Tibial nerve (tissue), 4 donors: Measurements from ENCODE around the gene RFC1. TPM values are rescaled to one million over a fixed set of nuclear protein-coding genes. Genes with fewer than 3 reads are reported as not detected.
"Not testable (repeated sequence)": the region's sequence is repeated elsewhere in the genome, so short reads cannot be mapped to it uniquely, and the experiment has no call there.

ENCODE experiments used
- DNase-seq, 2 donors: peaks; one replicate each; pipeline ENCODE4 v3.0.0-alpha.2; 2019; ENCODE audit warnings: low spot score in 2 of 2
- H3K27ac ChIP-seq, 4 donors: fragments of 200-600 bp; sonication (generic) in 3 of 4; one replicate each; pipeline ENCODE4 v1.5.1; 2017 to 2019; ENCODE audit warnings: mild to moderate bottlenecking in 1 of 4
- H3K27me3 ChIP-seq, 2 donors: fragments of 200-600 bp; sonication (generic) in 1 of 2; one replicate each; pipeline versions ENCODE4 v1.5.1 to v1.6.0; 2017 to 2019
- H3K36me3 ChIP-seq, 3 donors: fragments of 200-600 bp; sonication (generic); one replicate each; pipeline ENCODE4 v1.5.1; 2018 to 2019
- H3K4me1 ChIP-seq, 4 donors: fragments of 200-600 bp; sonication (generic) in 3 of 4; one replicate each; pipeline ENCODE4 v1.5.1; 2017 to 2019
- H3K4me3 ChIP-seq, 4 donors: fragments of 200-600 bp; sonication (generic) in 3 of 4; one replicate each; pipeline ENCODE4 v1.5.1; 2017 to 2019; ENCODE audit warnings: mild to moderate bottlenecking in 1 of 4, moderate library complexity in 1 of 4
- H3K9me3 ChIP-seq, 4 donors: fragments of 200-600 bp; sonication (generic) in 3 of 4; one replicate each; pipeline ENCODE4 v1.5.1; 2017 to 2019
- CTCF ChIP-seq, 5 experiments: fragments of 200-600 bp in 3 of 5; fragments of 450-650 bp in 2 of 5; sonication (generic) in 3 of 5; IDR thresholded peaks; one replicate each; pipeline ENCODE4 v1.5.1; 2016 to 2019; ENCODE audit warnings: antibody characterized with exemption in 5 of 5, mild to moderate bottlenecking in 3 of 5, moderate library complexity in 2 of 5
- EP300 ChIP-seq, 2 donors: sonication (generic); formaldehyde crosslinking; IDR thresholded peaks; one replicate each; pipeline ENCODE4 v1.6.1; 2017; ENCODE audit warnings: antibody characterized with exemption in 2 of 2, mild to moderate bottlenecking in 1 of 2
- POLR2A ChIP-seq, 2 donors: fragments of 450-650 bp; IDR thresholded peaks; one replicate each; pipeline ENCODE4 v1.6.1; 2017; ENCODE audit warnings: antibody characterized with exemption in 2 of 2, mild to moderate bottlenecking in 2 of 2, moderate library complexity in 2 of 2
- WGBS, 2 donors: methylation state at CpG; one replicate each; pipeline ENCODE4 v1.1.5; 2018; 5-methylcytosine and 5-hydroxymethylcytosine counted together
- total RNA-seq, 4 donors: library from RNA; depleted of rRNA; stranded (reverse); fragments of >200 nt; gene quantifications; one replicate each; pipeline ENCODE4 v1.1.0, GENCODE V29; 2016

Gene RFC1
- total RNA-seq, 4 donors from 2014 or later, result 23.3 to 85.9 (median 38.5) TPM

GRCh38 chr4:39363773-39364393, 2.3 kb downstream of the RFC1 start:
- H3K4me3 ChIP-seq, result no peak overlapping the region
- no peak overlapping the region for H3K27ac ChIP-seq
- no peaks in the 10 kb centered on the region for H3K9me3 ChIP-seq
- peaks cover 0 to 35% (median 13%) of the 10 kb centered on the region in 4 donors for H3K4me1 ChIP-seq
- peaks cover 0 to 8% (median 0%) of the 10 kb centered on the region in 3 donors for H3K36me3 ChIP-seq
- DNase-seq, result no peak
- no peak for TF ChIP-seq EP300 (IDR thresholded peaks at IDR 0.05)
- WGBS, 2 donors, result 83 to 89% methylated on average over 4 of the region's 4 CpGs
- H3K27me3 ChIP-seq, result no peaks in the 10 kb centered on the region

- H3K9me3 ChIP-seq, result no peaks in the 10 kb centered on the region
- no peak overlapping the region for H3K4me3 ChIP-seq
- DNase-seq, result no peak
- no peak overlapping the region for H3K27ac ChIP-seq
- peaks cover 0 to 8% (median 0%) of the 10 kb centered on the region in 3 donors for H3K36me3 ChIP-seq
- no peak for TF ChIP-seq POLR2A (IDR thresholded peaks at IDR 0.05)
- TF ChIP-seq EP300 (IDR thresholded peaks at IDR 0.05), result no peak
- TF ChIP-seq CTCF (IDR thresholded peaks at IDR 0.05), result no peak
- H3K27me3 ChIP-seq, result no peaks in the 10 kb centered on the region
- 49 to 55% methylated on average over 3 of the region's 3 CpGs for WGBS, 2 donors
- H3K4me1 ChIP-seq, result peaks cover 0 to 35% (median 13%) of the 10 kb centered on the region in 4 donors
Measured at GRCh38 chr4:39362827-39363226, 3.3 kb downstream of the RFC1 start.

- H3K4me1 ChIP-seq, result peaks cover 0 to 46% (median 14%) of the 10 kb centered on the region in 4 donors
- DNase-seq, H3K4me3 ChIP-seq, H3K27me3 ChIP-seq, H3K9me3 ChIP-seq, H3K36me3 ChIP-seq, H3K27ac ChIP-seq: not testable (repeated sequence)
- WGBS, 2 donors, result 96% methylated on average over 4 of the region's 4 CpGs
Measured at GRCh38 chr4:39360611-39361010, 5.6 kb downstream of the RFC1 start.

GRCh38 chr4:39357002-39357401, 9.2 kb downstream of the RFC1 start:
- peak overlapping the region in 3 of 4 donors; percentile 2 to 50 (median 20) for H3K27ac ChIP-seq

GRCh38 chr4:39354254-39354552, 12.0 kb downstream of the RFC1 start:
- Histone ChIP-seq H3K36me3 (peaks cover 0 to 21% (median 0%) of the 10 kb centered on the region in 3 donors), H3K4me1 (peaks cover 0 to 38% (median 16%) of the 10 kb centered on the region in 4 donors), H3K27me3 (no peaks in the 10 kb centered on the region), H3K27ac (peak overlapping the region in 3 of 4 donors; percentile 68 to 87 (median 83)), H3K4me3 (peak overlapping the region in 2 of 4 donors; percentile 32 to 46), H3K9me3 (peaks cover 0 to 12% (median 0%) of the 10 kb centered on the region in 4 donors)
- TF ChIP-seq EP300 (IDR thresholded peaks at IDR 0.05) (no peak), POLR2A (IDR thresholded peaks at IDR 0.05) (no peak), CTCF (IDR thresholded peaks at IDR 0.05) (no peak)
- no peak for DNase-seq
- 5 to 9% methylated on average over 1 of the region's 1 CpG for whole genome bisulfite sequencing, 2 donors

More at GRCh38 chr4:39357002-39357401, 9.2 kb downstream of the RFC1 start:
- no peaks in the 10 kb centered on the region for H3K9me3 ChIP-seq
- peaks cover 0 to 36% (median 14%) of the 10 kb centered on the region in 4 donors for H3K4me1 ChIP-seq
- 89 to 92% methylated on average over 1 of the region's 1 CpG for WGBS, 2 donors
- H3K36me3 ChIP-seq, result peaks cover 0 to 8% (median 0%) of the 10 kb centered on the region in 3 donors
- TF ChIP-seq POLR2A (IDR thresholded peaks at IDR 0.05) (no peak), EP300 (IDR thresholded peaks at IDR 0.05) (no peak), CTCF (IDR thresholded peaks at IDR 0.05) (no peak)
- no peak overlapping the region for H3K4me3 ChIP-seq
- no peak for DNase-seq
- no peaks in the 10 kb centered on the region for H3K27me3 ChIP-seq

- H3K4me1 ChIP-seq, result peaks cover 0 to 38% (median 16%) of the 10 kb centered on the region in 4 donors
- 2 to 5% methylated on average over 5 of the region's 5 CpGs for WGBS, 2 donors
- peaks cover 0 to 26% (median 0%) of the 10 kb centered on the region in 3 donors for H3K36me3 ChIP-seq
- DNase-seq, result no peak
- peak in 1 of 2 donors; percentile 20 for TF ChIP-seq POLR2A (IDR thresholded peaks at IDR 0.05)
- no peak for TF ChIP-seq CTCF (IDR thresholded peaks at IDR 0.05)
- peak in 1 of 2 donors; percentile 14 for TF ChIP-seq EP300 (IDR thresholded peaks at IDR 0.05)
- peaks cover 0 to 12% (median 0%) of the 10 kb centered on the region in 4 donors for H3K9me3 ChIP-seq
- peak overlapping the region; percentile 16 to 46 (median 27) for H3K4me3 ChIP-seq
- no peaks in the 10 kb centered on the region for H3K27me3 ChIP-seq
- H3K27ac ChIP-seq, result peak overlapping the region; percentile 16 to 87 (median 76)
Measured at GRCh38 chr4:39353478-39354253, 12.5 kb downstream of the RFC1 start.

- Histone ChIP-seq H3K27ac (peak overlapping the region; percentile 16 to 87 (median 76)), H3K4me3 (peak overlapping the region; percentile 16 to 46 (median 27)), H3K36me3 (peaks cover 0 to 32% (median 0%) of the 10 kb centered on the region in 3 donors), H3K9me3 (peaks cover 0 to 12% (median 0%) of the 10 kb centered on the region in 4 donors), H3K4me1 (peaks cover 0 to 38% (median 16%) of the 10 kb centered on the region in 4 donors)
- 49 to 52% methylated on average over 6 of the region's 6 CpGs for WGBS, 2 donors
- H3K27me3 ChIP-seq, DNase-seq: not testable (repeated sequence)
Measured at GRCh38 chr4:39353149-39353477, 13.0 kb downstream of the RFC1 start.
